ENCODE measurements around the gene MOV10L1.
"Not testable (repeated sequence)": the region's sequence is repeated elsewhere in the genome, so short reads cannot be mapped to it uniquely, and the experiment has no call there.

MOV10L1 gene

GRCh38 chr22:50081426-50082196, 8.2 kb upstream of the MOV10L1 start:
- DNase-seq: no peak

GRCh38 chr22:50082197-50082715, 7.5 kb upstream of the MOV10L1 start:
- no peak for DNase-seq

GRCh38 chr22:50082961-50083461, 6.8 kb upstream of the MOV10L1 start:
- no peak for DNase-seq

GRCh38 chr22:50083462-50084079, 6.2 kb upstream of the MOV10L1 start:
- DNase-seq: no peak

GRCh38 chr22:50084080-50084477, 5.7 kb upstream of the MOV10L1 start:
- no peak for DNase-seq

- DNase-seq: no peak
Measured at GRCh38 chr22:50084614-50085021, 5.2 kb upstream of the MOV10L1 start.

GRCh38 chr22:50085211-50085972, 4.4 kb upstream of the MOV10L1 start, which contains the start of gene MLC1:
Gene MLC1, minus strand, starts transcription at chr22:50085426. Its CDS starts 524 bp downstream, at chr22:50084902.
- no peak for DNase-seq

- no peak for DNase-seq
Measured at GRCh38 chr22:50086526-50086925, 3.3 kb upstream of the MOV10L1 start.

GRCh38 chr22:50086975-50087374, 2.8 kb upstream of the MOV10L1 start:
- DNase-seq: not testable (repeated sequence)

GRCh38 chr22:50087646-50088045, 2.2 kb upstream of the MOV10L1 start:
- no peak for DNase-seq

GRCh38 chr22:50088096-50088495, 1.7 kb upstream of the MOV10L1 start:
- DNase-seq: no peak

- DNase-seq: no peak
Measured at GRCh38 chr22:50089231-50089630, 575 bp upstream of the MOV10L1 start.

GRCh38 chr22:50090412-50090714, 557 bp downstream of the MOV10L1 start:
- no peak for DNase-seq

GRCh38 chr22:50091092-50091768, 1.4 kb downstream of the MOV10L1 start:
- no peak for DNase-seq

GRCh38 chr22:50092342-50092741, 2.5 kb downstream of the MOV10L1 start:
- DNase-seq: no peak

- no peak for DNase-seq
Measured at GRCh38 chr22:50098052-50098451, 8.2 kb downstream of the MOV10L1 start.

- no peak for DNase-seq
Measured at GRCh38 chr22:50101870-50102565, 12.2 kb downstream of the MOV10L1 start.

- no peak for DNase-seq
Measured at GRCh38 chr22:50102946-50103345, 13.1 kb downstream of the MOV10L1 start.

GRCh38 chr22:50104141-50104544, 14.3 kb downstream of the MOV10L1 start:
- DNase-seq: no peak

- DNase-seq: peak; percentile 42
Measured at GRCh38 chr22:50105208-50106100, 15.6 kb downstream of the MOV10L1 start.

GRCh38 chr22:50107529-50107928, 17.7 kb downstream of the MOV10L1 start:
- DNase-seq: no peak
